HepG2 (cell line): ENCODE data around the gene SELENOH. TPM values are rescaled to one million over a fixed set of nuclear protein-coding genes. Genes with fewer than 3 reads are reported as not detected.

ENCODE experiments used
- BORCS8-MEF2B ChIP-seq: sonication (generic); formaldehyde crosslinking; IDR thresholded peaks from 2 replicates; pipeline ENCODE4 v1.8.0; 2022; ENCODE audit warnings: mild to moderate bottlenecking, missing genetic modification reagents
- HNRNPUL1 ChIP-seq: fragments of 200-400 bp; formaldehyde crosslinking; IDR thresholded peaks from 2 replicates; pipeline ENCODE4 v1.6.1; 2017; ENCODE audit warnings: low read depth, mild to moderate bottlenecking, low read length, moderate library complexity
- KDM5B ChIP-seq: sonication (generic); formaldehyde crosslinking; IDR thresholded peaks from 2 replicates; pipeline ENCODE4 v1.4.0; 2020; ENCODE audit warnings: missing genetic modification reagents, mild to moderate bottlenecking, borderline replicate concordance
- MAX ChIP-seq: IDR thresholded peaks from 2 replicates; pipeline ENCODE4 v1.6.1; 2012; ENCODE audit warnings: inconsistent platforms
- MBD4 ChIP-seq: IDR thresholded peaks from 2 replicates; pipeline ENCODE4 v1.6.1; 2012; ENCODE audit warnings: low read length, inconsistent platforms, borderline replicate concordance
- NR0B2 ChIP-seq: sonication (generic); formaldehyde crosslinking; IDR thresholded peaks from 2 replicates; pipeline ENCODE4 v1.4.0; 2020; ENCODE audit warnings: mild to moderate bottlenecking, missing genetic modification reagents
- PRPF4 ChIP-seq: fragments of 200-400 bp; formaldehyde crosslinking; IDR thresholded peaks from 2 replicates; pipeline ENCODE4 v1.6.1; 2016; ENCODE audit warnings: low read length, low read depth; ENCODE audit not compliant: poor library complexity, severe bottlenecking
- RAD51 ChIP-seq: fragments of 450-650 bp; IDR thresholded peaks from 2 replicates; pipeline ENCODE4 v1.6.1; 2016; ENCODE audit warnings: borderline replicate concordance
- SNAPC2 ChIP-seq: sonication (generic); formaldehyde crosslinking; IDR thresholded peaks from 2 replicates; pipeline ENCODE4 v1.8.1; 2022; ENCODE audit warnings: mild to moderate bottlenecking, missing genetic modification reagents
- SOX13 ChIP-seq, 3 experiments: fragments of 450-650 bp in 1 of 3; sonication (generic) in 1 of 3; formaldehyde crosslinking in 1 of 3; IDR thresholded peaks in 2 of 3; conservative IDR thresholded peaks in 1 of 3; 2 replicates each; pipeline versions ENCODE4 v1.5.0 to v1.6.1; 2016 to 2020; ENCODE audit warnings: antibody characterized with exemption in 1 of 3, mild to moderate bottlenecking in 1 of 3, missing compliant biosample characterization in 1 of 3, missing genetic modification reagents in 1 of 3, moderate library complexity in 1 of 3
- SP1 ChIP-seq, 2 experiments: fragments of 450-650 bp in 1 of 2; sonication (generic) in 1 of 2; formaldehyde crosslinking in 1 of 2; IDR thresholded peaks; 2 replicates each; pipeline versions ENCODE4 v1.4.0 to v1.6.1; 2016 to 2020; ENCODE audit warnings: missing genetic modification reagents in 1 of 2
- TFE3 ChIP-seq: IDR thresholded peaks from 2 replicates; pipeline ENCODE4 v1.6.1; 2016
- THAP9 ChIP-seq: sonication (generic); formaldehyde crosslinking; IDR thresholded peaks from 2 replicates; pipeline ENCODE4; 2020; ENCODE audit warnings: missing genetic modification reagents, mild to moderate bottlenecking, borderline replicate concordance
- YEATS2 ChIP-seq: sonication (generic); formaldehyde crosslinking; IDR thresholded peaks from 2 replicates; pipeline ENCODE4 v1.4.0; 2020; ENCODE audit warnings: missing genetic modification reagents, borderline replicate concordance
- ZFP1 ChIP-seq: IDR thresholded peaks from 2 replicates; pipeline ENCODE4 v1.6.1; 2016
- ZNF564 ChIP-seq: sonication (generic); formaldehyde crosslinking; IDR thresholded peaks from 2 replicates; pipeline ENCODE4 v1.8.1; 2023; ENCODE audit warnings: mild to moderate bottlenecking, missing genetic modification reagents
- ZNF800 ChIP-seq: sonication (generic); formaldehyde crosslinking; IDR thresholded peaks from 2 replicates; pipeline ENCODE4 v1.4.0; 2020; ENCODE audit warnings: missing genetic modification reagents
- polyA plus RNA-seq, 8 experiments: library from polyadenylated mRNA; depleted of rRNA in 3 of 8; stranded (reverse) in 7 of 8; unstranded in 1 of 8; fragments of >200 nt; fragmentation: Illumina TruSeq in 4 of 8; extraction: Trizol in 4 of 8; gene quantifications; 2 replicates each; pipeline versions ENCODE4 v1.2.1 to v1.2.3, GENCODE V29; 2011 to 2016; ENCODE audit warnings: low read depth in 4 of 8, missing spikeins in 1 of 8, mixed read lengths in 1 of 8; ENCODE audit not compliant: insufficient read depth in 1 of 8
- total RNA-seq, 5 experiments: library from RNA; depleted of rRNA; stranded (reverse); fragments of >200 nt; fragmentation: Illumina TruSeq; extraction: Trizol; gene quantifications; 2 replicates each; pipeline ENCODE4 v1.2.3, GENCODE V29; 2016; ENCODE audit warnings: low read depth in 1 of 5
- TF ChIP-seq, protein P1 (sequence below): sonication (generic); formaldehyde crosslinking; IDR thresholded peaks from 2 replicates; pipeline ENCODE4 v1.4.0; 2020; ENCODE audit warnings: missing genetic modification reagents, borderline replicate concordance

The SELENOH gene
- total and polyA plus RNA-seq, 2 of the 13 experiments (the other 11 are each of a cell fraction or from before 2014, with no cell fraction given), result 27.2 to 77.4 TPM

- TF ChIP-seq YEATS2 (CRISPR knock-in tag), result no peak; the same call in 1 of the 2 replicates
- TF ChIP-seq, protein P1, sequence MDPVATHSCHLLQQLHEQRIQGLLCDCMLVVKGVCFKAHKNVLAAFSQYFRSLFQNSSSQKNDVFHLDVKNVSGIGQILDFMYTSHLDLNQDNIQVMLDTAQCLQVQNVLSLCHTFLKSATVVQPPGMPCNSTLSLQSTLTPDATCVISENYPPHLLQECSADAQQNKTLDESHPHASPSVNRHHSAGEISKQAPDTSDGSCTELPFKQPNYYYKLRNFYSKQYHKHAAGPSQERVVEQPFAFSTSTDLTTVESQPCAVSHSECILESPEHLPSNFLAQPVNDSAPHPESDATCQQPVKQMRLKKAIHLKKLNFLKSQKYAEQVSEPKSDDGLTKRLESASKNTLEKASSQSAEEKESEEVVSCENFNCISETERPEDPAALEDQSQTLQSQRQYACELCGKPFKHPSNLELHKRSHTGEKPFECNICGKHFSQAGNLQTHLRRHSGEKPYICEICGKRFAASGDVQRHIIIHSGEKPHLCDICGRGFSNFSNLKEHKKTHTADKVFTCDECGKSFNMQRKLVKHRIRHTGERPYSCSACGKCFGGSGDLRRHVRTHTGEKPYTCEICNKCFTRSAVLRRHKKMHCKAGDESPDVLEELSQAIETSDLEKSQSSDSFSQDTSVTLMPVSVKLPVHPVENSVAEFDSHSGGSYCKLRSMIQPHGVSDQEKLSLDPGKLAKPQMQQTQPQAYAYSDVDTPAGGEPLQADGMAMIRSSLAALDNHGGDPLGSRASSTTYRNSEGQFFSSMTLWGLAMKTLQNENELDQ (CRISPR knock-in tag), result no peak
- TF ChIP-seq ZNF564 (CRISPR knock-in tag), result no peak
- no peak for TF ChIP-seq SP1 (IDR thresholded peaks at IDR 0.05)
- peak; percentile 64; the same call in 1 of the 2 replicates for TF ChIP-seq SP1 (CRISPR knock-in tag; IDR thresholded peaks at IDR 0.05)
- no peak for TF ChIP-seq SNAPC2 (CRISPR knock-in tag)
- peak; percentile 99 for TF ChIP-seq THAP9
- TF ChIP-seq RAD51, result no peak
- TF ChIP-seq KDM5B, result no peak
- peak; percentile 89 for TF ChIP-seq BORCS8-MEF2B
- TF ChIP-seq TFE3 (CRISPR knock-in tag), result peak; percentile 7; the same call in 1 of the 2 replicates
- peak; percentile 80 for TF ChIP-seq MAX
- no peak for TF ChIP-seq SOX13 (IDR thresholded peaks at IDR 0.05)
- TF ChIP-seq SOX13 (CRISPR knock-in tag; conservative IDR thresholded peaks at IDR 0.05 in 1 of 2, IDR thresholded peaks at IDR 0.05 in 1 of 2), result no peak
- TF ChIP-seq ZNF800 (CRISPR knock-in tag), result no peak
- no peak for TF ChIP-seq PRPF4
- TF ChIP-seq NR0B2 (CRISPR knock-in tag), result no peak
- no peak for TF ChIP-seq ZFP1 (CRISPR knock-in tag)
- TF ChIP-seq MBD4, result no peak
- TF ChIP-seq HNRNPUL1, result no peak
Measured at GRCh38 chr11:57712256-57713150, 28.8 kb upstream of the SELENOH start, which contains the start of gene TMX2 (continued).
